GM12892 (cell line): ENCODE measurements around the gene TOPORS.
"Not testable (repeated sequence)": the region's sequence is repeated elsewhere in the genome, so short reads cannot be mapped to it uniquely, and the experiment has no call there.

Source experiments
- DNase-seq: peaks from one replicate; pipeline ENCODE4 v3.0.0; 2011; ENCODE audit not compliant: insufficient read length
- FAIRE-seq: peaks from 2 replicates; lab custom pipeline; 2011; peaks lifted over from hg19 to GRCh38; lab: Jason Lieb, UNC
- POLR2A ChIP-seq: IDR thresholded peaks from 2 replicates; pipeline ENCODE4 v1.6.1; 2011; ENCODE audit warnings: low read depth, low read length, control low read depth
- POLR2AphosphoS5 ChIP-seq: IDR thresholded peaks from 2 replicates; pipeline ENCODE4 v1.6.1; 2011; ENCODE audit warnings: low read depth, low read length, control low read depth
- TAF1 ChIP-seq: IDR thresholded peaks from 2 replicates; pipeline ENCODE4 v1.6.1; 2011; ENCODE audit warnings: low read depth, mild to moderate bottlenecking, control low read depth, low read length, borderline replicate concordance

TOPORS gene

GRCh38 chr9:32525709-32526030 lies 26.7 kb downstream of the TOPORS start:
- TF ChIP-seq POLR2AphosphoS5 (no peak), POLR2A (no peak)
- DNase-seq (no peak), FAIRE-seq (no peak)

- no peak for FAIRE-seq
- no peak for TF ChIP-seq POLR2AphosphoS5
- no peak for TF ChIP-seq TAF1
- no peak for TF ChIP-seq POLR2A
- no peak for DNase-seq
Measured at GRCh38 chr9:32524892-32525708, 27.3 kb downstream of the TOPORS start.

- DNase-seq, FAIRE-seq: not testable (repeated sequence)
Measured at GRCh38 chr9:32524558-32524891, 27.9 kb downstream of the TOPORS start.

GRCh38 chr9:32523910-32524309 lies 28.5 kb downstream of the TOPORS start:
- FAIRE-seq (no peak), DNase-seq (no peak)
- TF ChIP-seq POLR2A: no peak
- no peak for TF ChIP-seq TAF1
- TF ChIP-seq POLR2AphosphoS5: no peak

DNA sequence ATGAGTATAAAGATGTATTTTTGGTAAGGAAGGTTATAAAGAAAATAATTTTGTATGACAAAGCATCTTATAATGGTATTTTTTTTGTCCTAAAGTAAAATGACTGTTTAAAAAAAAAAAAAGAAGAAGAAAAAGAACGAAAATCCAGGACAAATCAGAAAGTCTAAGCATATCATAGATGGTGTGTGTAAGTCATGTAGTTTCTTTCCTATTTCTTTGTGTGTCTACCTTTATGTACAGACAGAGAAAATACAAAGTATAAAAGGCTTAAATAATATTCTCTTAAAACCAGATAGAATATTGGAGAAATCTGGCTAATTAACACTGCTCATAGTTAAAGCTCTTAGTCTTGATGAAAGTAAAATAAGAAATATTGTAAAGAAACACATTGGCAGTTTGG lies 34.1 kb downstream of the TOPORS start:
- no peak for DNase-seq
- no peak for TF ChIP-seq TAF1
- no peak for TF ChIP-seq POLR2AphosphoS5
- no peak for TF ChIP-seq POLR2A
- no peak for FAIRE-seq

DNA sequence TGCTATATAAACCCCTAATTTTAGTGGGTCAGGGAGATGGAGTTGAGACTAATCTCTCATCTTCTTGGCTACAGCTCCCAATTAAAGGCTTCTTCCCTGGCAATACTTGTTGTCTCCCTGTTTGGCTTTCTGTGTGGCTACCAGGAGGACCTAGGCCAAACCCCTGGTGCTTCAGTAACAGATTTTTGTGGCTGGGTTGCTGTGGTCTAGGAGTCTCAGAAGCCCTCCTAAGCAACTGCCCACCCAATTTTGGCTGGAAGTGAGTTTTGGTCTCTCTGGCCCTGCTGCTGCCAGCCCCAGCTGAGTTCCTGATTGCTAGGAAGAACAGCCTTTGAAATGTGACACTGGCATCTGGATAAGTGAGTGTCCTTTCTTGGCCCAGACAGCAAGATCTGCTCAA lies 36.1 kb downstream of the TOPORS start:
- TF ChIP-seq POLR2AphosphoS5: no peak
- TF ChIP-seq POLR2A: no peak
- TF ChIP-seq TAF1: no peak
- FAIRE-seq (no peak), DNase-seq (no peak)

DNA sequence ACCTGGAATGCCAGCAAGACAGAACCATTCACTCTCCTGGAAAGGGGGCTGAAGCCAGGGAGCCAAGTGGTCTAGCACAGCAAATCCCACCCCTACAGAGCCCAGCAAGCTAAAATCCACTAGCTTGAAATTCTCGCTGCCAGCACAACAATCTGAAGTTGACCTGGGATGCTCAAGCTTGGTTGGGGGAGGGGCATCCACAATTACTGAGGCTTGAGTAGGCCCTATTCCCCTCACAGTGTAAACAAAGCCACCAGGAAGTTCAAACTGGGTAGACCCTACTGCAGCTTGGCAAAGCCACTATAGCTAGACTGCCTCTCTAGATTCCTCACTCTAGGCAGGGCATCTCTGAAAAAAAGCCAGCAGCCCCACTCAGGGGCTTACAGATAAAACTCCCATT lies 43.7 kb downstream of the TOPORS start:
- no peak for FAIRE-seq
- DNase-seq: no peak
- TF ChIP-seq POLR2A (no peak), POLR2AphosphoS5 (no peak), TAF1 (no peak)

GRCh38 chr9:32503008-32503407 lies 49.4 kb downstream of the TOPORS start:
- no peak for TF ChIP-seq TAF1
- no peak for TF ChIP-seq POLR2AphosphoS5
- no peak for TF ChIP-seq POLR2A
- DNase-seq (no peak), FAIRE-seq (peak; percentile 14)

GRCh38 chr9:32502464-32502863 lies 49.9 kb downstream of the TOPORS start:
- TF ChIP-seq POLR2A (no peak), POLR2AphosphoS5 (no peak), TAF1 (no peak)
- DNase-seq (no peak), FAIRE-seq (peak; percentile 5)

DNA sequence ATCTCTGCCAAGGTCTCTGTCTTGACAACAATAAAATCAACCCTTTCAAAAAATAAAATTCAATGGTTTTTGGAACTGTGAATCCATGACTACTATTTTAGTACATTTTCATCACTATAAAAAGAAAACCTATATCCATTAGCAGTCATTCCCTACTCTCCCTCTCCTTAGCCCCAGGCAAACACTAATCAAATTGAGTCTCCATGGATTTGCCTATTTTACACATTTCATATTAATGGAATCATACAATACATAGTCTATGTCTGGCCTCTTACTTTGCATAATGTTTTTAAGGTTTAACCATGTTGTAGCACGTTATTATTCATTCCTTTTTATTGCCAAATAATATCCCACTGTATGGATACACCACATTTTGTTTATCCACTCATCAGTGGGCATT lies 50.5 kb downstream of the TOPORS start:
- FAIRE-seq (no peak), DNase-seq (no peak)
- TF ChIP-seq TAF1: no peak
- TF ChIP-seq POLR2AphosphoS5: no peak
- no peak for TF ChIP-seq POLR2A

DNA sequence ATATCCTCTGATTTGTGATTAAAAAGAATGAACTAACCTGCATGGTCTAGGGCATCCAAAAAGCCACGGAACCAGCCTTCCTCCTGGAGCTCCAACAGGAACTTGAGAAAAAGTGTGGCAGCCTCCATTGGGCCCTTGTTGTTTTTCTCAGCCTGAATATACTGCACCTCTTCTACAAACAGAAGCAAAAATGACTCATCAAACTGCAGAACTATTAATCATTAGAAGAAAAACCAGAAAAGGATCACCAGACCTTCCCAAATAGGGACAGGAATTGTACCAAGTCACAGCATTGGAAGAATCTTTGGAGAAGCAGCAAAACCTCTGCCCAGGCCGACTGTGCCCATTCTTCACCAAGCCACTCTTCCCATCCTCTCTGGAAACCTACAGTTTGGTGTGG lies 51.6 kb downstream of the TOPORS start:
- DNase-seq (no peak), FAIRE-seq (no peak)
- no peak for TF ChIP-seq POLR2AphosphoS5
- TF ChIP-seq POLR2A: no peak
- no peak for TF ChIP-seq TAF1

DNA sequence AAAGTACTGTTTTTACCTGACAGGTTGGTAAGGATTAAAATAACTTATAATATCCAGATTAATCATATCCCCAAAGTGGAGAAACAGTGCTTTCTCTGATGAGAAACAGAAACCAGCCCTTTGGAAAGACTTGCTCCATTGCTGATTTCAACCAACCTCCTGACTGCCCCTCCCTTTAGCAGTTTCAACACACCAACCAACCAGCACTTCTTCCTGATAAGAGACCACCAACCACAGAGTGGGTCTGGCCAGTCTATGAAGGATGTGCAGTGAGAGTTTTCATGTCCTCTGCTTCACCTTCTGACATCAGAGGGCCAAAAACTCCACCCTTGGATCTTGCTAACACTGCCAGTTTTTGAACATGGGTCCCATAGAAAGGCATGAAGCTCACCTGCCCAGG lies 54.5 kb downstream of the TOPORS start:
- TF ChIP-seq TAF1 (no peak), POLR2A (no peak), POLR2AphosphoS5 (no peak)
- DNase-seq: no peak
- no peak for FAIRE-seq
